ENCODE results near the gene NMUR2.

DNA sequence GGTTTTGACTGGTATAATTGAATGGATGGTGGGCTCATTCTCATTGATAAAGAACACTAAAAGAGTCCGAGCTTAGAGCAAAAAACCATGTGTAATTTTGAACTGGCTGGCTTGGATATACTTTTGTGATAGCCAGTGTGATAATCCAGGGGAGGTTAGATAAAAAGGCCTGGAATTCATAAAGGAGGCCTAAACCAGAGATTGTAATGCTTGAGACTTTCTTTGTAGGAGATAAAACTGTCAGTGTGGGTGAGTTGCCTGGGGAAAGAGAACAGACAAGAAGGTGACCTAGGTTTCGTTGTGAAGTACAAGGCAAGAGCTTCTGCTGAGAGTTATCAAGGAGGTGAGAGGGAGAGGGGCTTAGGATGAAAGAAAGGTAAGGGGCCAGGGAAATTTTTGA, 17.0 kb upstream of the NMUR2 start:
- TF ChIP-seq, protein P1, sequence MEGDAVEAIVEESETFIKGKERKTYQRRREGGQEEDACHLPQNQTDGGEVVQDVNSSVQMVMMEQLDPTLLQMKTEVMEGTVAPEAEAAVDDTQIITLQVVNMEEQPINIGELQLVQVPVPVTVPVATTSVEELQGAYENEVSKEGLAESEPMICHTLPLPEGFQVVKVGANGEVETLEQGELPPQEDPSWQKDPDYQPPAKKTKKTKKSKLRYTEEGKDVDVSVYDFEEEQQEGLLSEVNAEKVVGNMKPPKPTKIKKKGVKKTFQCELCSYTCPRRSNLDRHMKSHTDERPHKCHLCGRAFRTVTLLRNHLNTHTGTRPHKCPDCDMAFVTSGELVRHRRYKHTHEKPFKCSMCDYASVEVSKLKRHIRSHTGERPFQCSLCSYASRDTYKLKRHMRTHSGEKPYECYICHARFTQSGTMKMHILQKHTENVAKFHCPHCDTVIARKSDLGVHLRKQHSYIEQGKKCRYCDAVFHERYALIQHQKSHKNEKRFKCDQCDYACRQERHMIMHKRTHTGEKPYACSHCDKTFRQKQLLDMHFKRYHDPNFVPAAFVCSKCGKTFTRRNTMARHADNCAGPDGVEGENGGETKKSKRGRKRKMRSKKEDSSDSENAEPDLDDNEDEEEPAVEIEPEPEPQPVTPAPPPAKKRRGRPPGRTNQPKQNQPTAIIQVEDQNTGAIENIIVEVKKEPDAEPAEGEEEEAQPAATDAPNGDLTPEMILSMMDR (tag by site-specific recombination; IDR thresholded peaks at IDR 0.05), result no peak
- TF ChIP-seq ZNF140 (tag by site-specific recombination; IDR thresholded peaks at IDR 0.05) (no peak), ZEB2 (tag by site-specific recombination; IDR thresholded peaks at IDR 0.05) (no peak), SETDB1 (IDR thresholded peaks at IDR 0.05; ENCODE audit: insufficient read length, low read length) (no peak), ZNF621 (tag by site-specific recombination; IDR thresholded peaks at IDR 0.05) (no peak), KLF10 (tag by site-specific recombination; IDR thresholded peaks at IDR 0.05) (no peak), SP2 (tag by site-specific recombination; IDR thresholded peaks at IDR 0.05) (no peak), HOXA7 (CRISPR knock-in tag; IDR thresholded peaks at IDR 0.05; ENCODE audit: borderline replicate concordance) (no peak), ZNF175 (tag by site-specific recombination; IDR thresholded peaks at IDR 0.05) (no peak), ZNF585B (tag by site-specific recombination; IDR thresholded peaks at IDR 0.05) (no peak), ZNF335 (tag by site-specific recombination; conservative IDR thresholded peaks at IDR 0.05) (no peak), ZNF433 (tag by site-specific recombination; IDR thresholded peaks at IDR 0.05; ENCODE audit: low read depth) (no peak)
- TF ChIP-seq, protein P2, sequence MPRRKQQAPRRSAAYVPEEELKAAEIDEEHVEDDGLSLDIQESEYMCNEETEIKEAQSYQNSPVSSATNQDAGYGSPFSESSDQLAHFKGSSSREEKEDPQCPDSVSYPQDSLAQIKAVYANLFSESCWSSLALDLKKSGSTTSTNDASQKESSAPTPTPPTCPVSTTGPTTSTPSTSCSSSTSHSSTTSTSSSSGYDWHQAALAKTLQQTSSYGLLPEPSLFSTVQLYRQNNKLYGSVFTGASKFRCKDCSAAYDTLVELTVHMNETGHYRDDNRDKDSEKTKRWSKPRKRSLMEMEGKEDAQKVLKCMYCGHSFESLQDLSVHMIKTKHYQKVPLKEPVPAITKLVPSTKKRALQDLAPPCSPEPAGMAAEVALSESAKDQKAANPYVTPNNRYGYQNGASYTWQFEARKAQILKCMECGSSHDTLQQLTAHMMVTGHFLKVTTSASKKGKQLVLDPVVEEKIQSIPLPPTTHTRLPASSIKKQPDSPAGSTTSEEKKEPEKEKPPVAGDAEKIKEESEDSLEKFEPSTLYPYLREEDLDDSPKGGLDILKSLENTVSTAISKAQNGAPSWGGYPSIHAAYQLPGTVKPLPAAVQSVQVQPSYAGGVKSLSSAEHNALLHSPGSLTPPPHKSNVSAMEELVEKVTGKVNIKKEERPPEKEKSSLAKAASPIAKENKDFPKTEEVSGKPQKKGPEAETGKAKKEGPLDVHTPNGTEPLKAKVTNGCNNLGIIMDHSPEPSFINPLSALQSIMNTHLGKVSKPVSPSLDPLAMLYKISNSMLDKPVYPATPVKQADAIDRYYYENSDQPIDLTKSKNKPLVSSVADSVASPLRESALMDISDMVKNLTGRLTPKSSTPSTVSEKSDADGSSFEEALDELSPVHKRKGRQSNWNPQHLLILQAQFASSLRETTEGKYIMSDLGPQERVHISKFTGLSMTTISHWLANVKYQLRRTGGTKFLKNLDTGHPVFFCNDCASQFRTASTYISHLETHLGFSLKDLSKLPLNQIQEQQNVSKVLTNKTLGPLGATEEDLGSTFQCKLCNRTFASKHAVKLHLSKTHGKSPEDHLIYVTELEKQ (tag by site-specific recombination; IDR thresholded peaks at IDR 0.05; ENCODE audit: borderline replicate concordance), result no peak
- TF ChIP-seq, protein P3, sequence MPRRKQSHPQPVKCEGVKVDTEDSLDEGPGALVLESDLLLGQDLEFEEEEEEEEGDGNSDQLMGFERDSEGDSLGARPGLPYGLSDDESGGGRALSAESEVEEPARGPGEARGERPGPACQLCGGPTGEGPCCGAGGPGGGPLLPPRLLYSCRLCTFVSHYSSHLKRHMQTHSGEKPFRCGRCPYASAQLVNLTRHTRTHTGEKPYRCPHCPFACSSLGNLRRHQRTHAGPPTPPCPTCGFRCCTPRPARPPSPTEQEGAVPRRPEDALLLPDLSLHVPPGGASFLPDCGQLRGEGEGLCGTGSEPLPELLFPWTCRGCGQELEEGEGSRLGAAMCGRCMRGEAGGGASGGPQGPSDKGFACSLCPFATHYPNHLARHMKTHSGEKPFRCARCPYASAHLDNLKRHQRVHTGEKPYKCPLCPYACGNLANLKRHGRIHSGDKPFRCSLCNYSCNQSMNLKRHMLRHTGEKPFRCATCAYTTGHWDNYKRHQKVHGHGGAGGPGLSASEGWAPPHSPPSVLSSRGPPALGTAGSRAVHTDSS (tag by site-specific recombination; IDR thresholded peaks at IDR 0.05), result no peak
